Adrenal gland (tissue), 12 donors: ENCODE measurements around the gene KLF9. TPM values are rescaled to one million over a fixed set of nuclear protein-coding genes. Genes with fewer than 3 reads are reported as not detected.
A peak's percentile ranks its signal among the peaks of the same experiment; 100 is the strongest.
"Not testable (repeated sequence)": the region's sequence is repeated elsewhere in the genome, so short reads cannot be mapped to it uniquely, and the experiment has no call there.

Source experiments
- DNase-seq, 7 donors: peaks; one replicate each; pipeline ENCODE4 v3.0.0-alpha.2; 2019 to 2020
- H3K27ac ChIP-seq, 5 donors: fragments of 200-600 bp; sonication (generic) in 4 of 5; 1 replicate in 3 of 5; 2 replicates in 2 of 5; pipeline versions ENCODE4 v1.5.1 to v1.8.0; 2016 to 2020; ENCODE audit warnings: mild to moderate bottlenecking in 1 of 5
- H3K27me3 ChIP-seq: fragments of 200-600 bp; 2 replicates; pipeline ENCODE4 v1.8.0; 2021
- H3K36me3 ChIP-seq, 2 donors: fragments of 200-600 bp; replicated peaks in 1 of 2; 1 replicate in 1 of 2; 2 replicates in 1 of 2; pipeline versions ENCODE4 v1.5.1 to v1.8.0; 2018 to 2022
- H3K4me1 ChIP-seq, 2 donors: fragments of 200-600 bp; replicated peaks in 1 of 2; 1 replicate in 1 of 2; 2 replicates in 1 of 2; pipeline versions ENCODE4 v1.5.1 to v1.8.0; 2018 to 2021
- H3K4me3 ChIP-seq, 4 donors: fragments of 200-600 bp; sonication (generic) in 3 of 4; one replicate each; pipeline ENCODE4 v1.5.1; 2016 to 2018
- H3K9me3 ChIP-seq, 3 donors: fragments of 200-600 bp; sonication (generic) in 1 of 3; replicated peaks in 1 of 3; 1 replicate in 2 of 3; 2 replicates in 1 of 3; pipeline versions ENCODE4 v1.5.1 to v1.8.0; 2016 to 2021
- CTCF ChIP-seq, 6 experiments: fragments of 450-650 bp in 4 of 6; fragments of 200-600 bp in 2 of 6; sonication (generic) in 1 of 6; IDR thresholded peaks; 1 replicate in 5 of 6; 2 replicates in 1 of 6; pipeline versions ENCODE4 v1.5.1 to v1.8.0; 2016 to 2021; ENCODE audit warnings: antibody characterized with exemption in 6 of 6, mild to moderate bottlenecking in 2 of 6, moderate library complexity in 1 of 6
- POLR2A ChIP-seq, 2 donors: fragments of 450-650 bp; IDR thresholded peaks; one replicate each; pipeline ENCODE4 v1.6.1; 2017; ENCODE audit warnings: antibody characterized with exemption in 2 of 2, mild to moderate bottlenecking in 2 of 2, moderate library complexity in 1 of 2
- WGBS, 4 donors: extraction: QIAGEN DNeasy Blood & Tissue Kit in 2 of 4; methylation state at CpG; one replicate each; pipeline versions ENCODE4 v1.1.5 to v1.1.7; 2013 to 2017; 5-methylcytosine and 5-hydroxymethylcytosine counted together
- intact Hi-C, 2 donors: fragments of 100-400 bp; cut with DNase I; formaldehyde crosslinking; loops; one replicate each; pipeline versions ENCODE4 v1.14.1 to v1.15.0; 2022 to 2023
- polyA plus RNA-seq, 3 donors: library from polyadenylated mRNA; stranded (reverse); fragments of 200-250 nt in 2 of 3; fragments of 350-450 nt in 1 of 3; fragmentation: Illumina TruSeq in 1 of 3; extraction: RNeasy Lipid Tissue Mini Kit (QIAGEN cat#74804) in 1 of 3; gene quantifications; one replicate each; pipeline ENCODE4 v1.2.3, GENCODE V29; 2013 to 2014
- total RNA-seq, 9 donors: library from RNA; depleted of rRNA in 4 of 9; stranded (reverse); fragments of >200 nt in 4 of 9; fragments of 120-200 nt in 1 of 9; fragmentation: NEBNext Ultra II Directional in 1 of 9; extraction: Animal tissue kit (Norgen Biotek cat#: 25700) in 1 of 9; gene quantifications; one replicate each; pipeline versions ENCODE4 v1.1.0 to v1.2.4, GENCODE V29; 2013 to 2023
- donor health status: healthy with polysubstance abuse.
- donor health status: Bipolar disorder and iron deficiency.
- donor health status: DM: yes; HTN: yes; CAD: no.
- donor health status: DM: no; HTN: no; CAD: no.
- donor health status: DM: no; HTN: no; CAD: no.
- donor health status: DM: yes; HTN: yes; CAD: no.

The KLF9 gene
- total and polyA plus RNA-seq, 12 donors: 2.2 to 80.7 (median 38.7) TPM

DNA sequence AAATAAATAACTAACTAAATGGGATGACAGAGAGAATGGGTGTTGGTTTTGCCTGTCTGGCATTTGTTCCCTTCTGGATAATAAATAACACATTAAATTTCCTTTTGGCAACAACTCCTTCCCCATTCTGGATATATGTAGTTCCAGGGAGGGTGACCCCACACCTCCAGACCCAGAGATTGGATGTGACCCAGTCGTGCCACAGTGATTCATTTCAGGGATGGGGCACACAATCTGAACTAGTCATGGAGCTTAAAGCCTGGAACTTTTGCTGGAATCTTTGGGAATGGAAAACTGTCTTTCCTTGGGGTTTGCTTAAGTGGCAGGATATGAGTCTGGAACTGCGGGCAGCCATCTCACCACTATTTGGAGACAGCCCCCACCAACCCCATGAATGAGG, 11.3 kb downstream of the KLF9 start:
- Histone ChIP-seq H3K9me3 (no peaks in the 10 kb centered on the region), H3K4me1 (peaks cover 68 to 95% of the 10 kb centered on the region in 2 donors), H3K27ac (peak overlapping the region in 3 of 5 donors; percentile 46 to 67 (median 65)), H3K27me3 (no peaks in the 10 kb centered on the region), H3K4me3 (peak overlapping the region in 1 of 4 donors; percentile 16), H3K36me3 (no peaks in the 10 kb centered on the region)
- WGBS, 4 donors: 25 to 50% (median 46%) methylated on average over 2 of the region's 2 CpGs
- no peak for TF ChIP-seq CTCF (IDR thresholded peaks at IDR 0.05)
- TF ChIP-seq POLR2A (IDR thresholded peaks at IDR 0.05): no peak
- intact Hi-C loops: loop anchor here (10.0 kb wide), 1 partner anchor 48 kb away; no protein-coding TSS in a partner anchor
- DNase-seq: no peak

- whole genome bisulfite sequencing, 4 donors: 35 to 43% (median 43%) methylated on average over 1 of the region's 1 CpG
- no peaks in the 10 kb centered on the region for H3K9me3 ChIP-seq
- no peaks in the 10 kb centered on the region for H3K27me3 ChIP-seq
- TF ChIP-seq POLR2A (IDR thresholded peaks at IDR 0.05) (no peak), CTCF (IDR thresholded peaks at IDR 0.05) (no peak)
- no peak for DNase-seq
- H3K27ac ChIP-seq: peak overlapping the region in 2 of 5 donors; percentile 27 to 67
- no peak overlapping the region for H3K4me3 ChIP-seq
- H3K36me3 ChIP-seq: no peaks in the 10 kb centered on the region
- intact Hi-C loops: loop anchor here (10.0 kb wide), 1 partner anchor 47 kb away; no protein-coding TSS in a partner anchor
- peaks cover 68 to 95% of the 10 kb centered on the region in 2 donors for H3K4me1 ChIP-seq
Measured at GRCh38 chr9:70402213-70402612, 12.2 kb downstream of the KLF9 start.

DNA sequence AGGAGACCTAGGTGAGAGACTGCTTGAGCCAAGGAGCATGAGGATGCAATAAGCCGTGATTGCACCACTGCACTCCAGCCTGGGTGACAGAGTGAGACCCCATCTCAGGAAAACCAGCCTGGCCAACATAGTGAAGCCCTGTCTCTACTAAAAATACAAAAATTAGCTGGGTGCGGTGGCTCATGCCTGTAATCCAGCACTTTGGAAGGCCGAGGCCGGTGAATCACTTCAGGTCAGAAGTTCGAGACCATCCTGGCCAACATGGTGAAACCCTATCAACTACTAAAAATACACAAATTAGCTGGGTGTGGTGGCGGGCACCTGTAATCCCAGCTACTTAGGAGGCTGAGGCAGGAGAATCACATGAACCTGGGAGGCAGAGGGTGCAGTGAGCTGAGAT, 13.2 kb downstream of the KLF9 start:
- H3K4me1 ChIP-seq: peaks cover 58 to 93% of the 10 kb centered on the region in 2 donors
- H3K27ac ChIP-seq: peak overlapping the region in 2 of 5 donors; percentile 27 to 46
- WGBS, 4 donors: 88 to 97% (median 89%) methylated on average over 6 of the region's 6 CpGs
- H3K36me3 ChIP-seq, H3K4me3 ChIP-seq, H3K9me3 ChIP-seq, DNase-seq, H3K27me3 ChIP-seq: not testable (repeated sequence)
- intact Hi-C loops: loop anchor here (10.0 kb wide), 1 partner anchor 46 kb away; no protein-coding TSS in a partner anchor

DNA sequence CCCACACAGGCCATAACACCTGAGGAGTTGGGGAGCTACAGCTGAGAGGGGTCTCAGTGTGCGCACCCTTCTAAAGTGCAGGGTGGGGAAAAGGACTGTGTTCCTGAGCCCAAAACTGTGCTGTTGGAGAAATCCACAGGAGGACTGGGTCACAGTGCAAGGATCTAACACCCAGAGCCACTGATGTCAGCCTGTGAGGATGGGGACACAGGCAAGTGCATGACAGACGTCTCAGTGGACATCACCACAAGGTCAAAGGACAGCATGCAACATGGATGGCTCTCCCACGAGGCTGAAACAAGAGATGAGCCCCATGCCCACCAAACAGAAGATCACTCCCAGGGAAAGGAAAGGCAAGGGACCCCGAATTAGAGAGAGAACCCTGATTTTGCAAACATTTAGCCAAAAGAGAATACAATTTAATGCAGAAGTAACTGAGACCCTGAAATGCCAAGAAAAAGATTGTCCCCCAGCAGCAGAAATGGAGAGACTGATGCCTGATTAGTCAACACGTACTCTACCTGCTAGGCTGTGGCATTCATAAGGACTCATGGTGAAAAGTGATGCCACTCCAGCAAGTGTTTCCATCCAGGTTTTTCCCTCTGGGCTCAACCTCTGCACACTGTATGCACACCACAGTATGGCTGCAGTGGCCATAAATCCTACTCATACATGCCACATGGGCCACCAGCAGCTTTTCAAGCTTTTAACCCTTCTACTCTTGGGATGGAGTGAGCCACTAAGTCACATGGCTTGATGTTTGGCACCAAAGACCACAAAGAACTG, 14.2 kb downstream of the KLF9 start:
- H3K27ac ChIP-seq: peak overlapping the region in 3 of 5 donors; percentile 2 to 58 (median 45)
- intact Hi-C loops: loop anchor here (10.0 kb wide), 1 partner anchor 45 kb away; no protein-coding TSS in a partner anchor
- no peaks in the 10 kb centered on the region for H3K36me3 ChIP-seq
- H3K4me1 ChIP-seq: peaks cover 51 to 91% of the 10 kb centered on the region in 2 donors
- TF ChIP-seq POLR2A (IDR thresholded peaks at IDR 0.05) (no peak), CTCF (IDR thresholded peaks at IDR 0.05) (no peak)
- 66 to 84% (median 71%) methylated on average over 4 to 5 of the region's 5 CpGs for WGBS, 4 donors
- H3K9me3 ChIP-seq: no peaks in the 10 kb centered on the region
- DNase-seq: no peak
- H3K27me3 ChIP-seq: no peaks in the 10 kb centered on the region
- H3K4me3 ChIP-seq: no peak overlapping the region
